GM06990 (cell line): ENCODE data around the gene KRTAP5-11.
"Not testable (repeated sequence)": the region's sequence is repeated elsewhere in the genome, so short reads cannot be mapped to it uniquely, and the experiment has no call there.

Source experiments
- DNase-seq: peaks from one replicate; pipeline ENCODE4 v3.0.0-alpha.2; 2011; ENCODE audit not compliant: insufficient read length; ENCODE audit errors: extremely low read depth
- H3K27me3 ChIP-seq: replicated peaks from 2 replicates; pipeline ENCODE4 v1.6.0; 2011; ENCODE audit warnings: low read length; ENCODE audit not compliant: control insufficient read depth, insufficient read depth
- H3K36me3 ChIP-seq: 2 replicates; pipeline ENCODE4 v1.5.1; 2011; ENCODE audit warnings: low read length; ENCODE audit not compliant: control insufficient read depth, insufficient read depth
- H3K4me3 ChIP-seq: replicated peaks from 2 replicates; pipeline ENCODE4 v1.5.1; 2011; ENCODE audit warnings: low read depth, mild to moderate bottlenecking, control low read depth, low read length
- TF ChIP-seq, protein P1 (sequence below): IDR thresholded peaks from 2 replicates; pipeline ENCODE4 v1.5.1; 2011; ENCODE audit warnings: low read length, control low read depth, mild to moderate bottlenecking, inconsistent platforms; ENCODE audit not compliant: insufficient read depth, poor library complexity, severe bottlenecking

Gene KRTAP5-11

GRCh38 chr11:71581826-71582225 lies 849 bp downstream of the KRTAP5-11 start:
- no peak for DNase-seq
- H3K4me3 ChIP-seq: no peak overlapping the region
- TF ChIP-seq, protein P1, sequence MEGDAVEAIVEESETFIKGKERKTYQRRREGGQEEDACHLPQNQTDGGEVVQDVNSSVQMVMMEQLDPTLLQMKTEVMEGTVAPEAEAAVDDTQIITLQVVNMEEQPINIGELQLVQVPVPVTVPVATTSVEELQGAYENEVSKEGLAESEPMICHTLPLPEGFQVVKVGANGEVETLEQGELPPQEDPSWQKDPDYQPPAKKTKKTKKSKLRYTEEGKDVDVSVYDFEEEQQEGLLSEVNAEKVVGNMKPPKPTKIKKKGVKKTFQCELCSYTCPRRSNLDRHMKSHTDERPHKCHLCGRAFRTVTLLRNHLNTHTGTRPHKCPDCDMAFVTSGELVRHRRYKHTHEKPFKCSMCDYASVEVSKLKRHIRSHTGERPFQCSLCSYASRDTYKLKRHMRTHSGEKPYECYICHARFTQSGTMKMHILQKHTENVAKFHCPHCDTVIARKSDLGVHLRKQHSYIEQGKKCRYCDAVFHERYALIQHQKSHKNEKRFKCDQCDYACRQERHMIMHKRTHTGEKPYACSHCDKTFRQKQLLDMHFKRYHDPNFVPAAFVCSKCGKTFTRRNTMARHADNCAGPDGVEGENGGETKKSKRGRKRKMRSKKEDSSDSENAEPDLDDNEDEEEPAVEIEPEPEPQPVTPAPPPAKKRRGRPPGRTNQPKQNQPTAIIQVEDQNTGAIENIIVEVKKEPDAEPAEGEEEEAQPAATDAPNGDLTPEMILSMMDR: no peak
- H3K27me3 ChIP-seq: no peaks in the 10 kb centered on the region
- H3K36me3 ChIP-seq: no peaks in the 10 kb centered on the region

GRCh38 chr11:71580057-71581003 lies 2.3 kb downstream of the KRTAP5-11 start:
- no peak for DNase-seq
- Histone ChIP-seq H3K4me3 (no peak overlapping the region), H3K36me3 (no peaks in the 10 kb centered on the region), H3K27me3 (no peaks in the 10 kb centered on the region)
- TF ChIP-seq, protein P1: peak; percentile 94

- DNase-seq, H3K27me3 ChIP-seq, H3K4me3 ChIP-seq, H3K36me3 ChIP-seq: not testable (repeated sequence)
These were observed 3.2 kb downstream of the KRTAP5-11 start for GRCh38 chr11:71579513-71579912.

DNA sequence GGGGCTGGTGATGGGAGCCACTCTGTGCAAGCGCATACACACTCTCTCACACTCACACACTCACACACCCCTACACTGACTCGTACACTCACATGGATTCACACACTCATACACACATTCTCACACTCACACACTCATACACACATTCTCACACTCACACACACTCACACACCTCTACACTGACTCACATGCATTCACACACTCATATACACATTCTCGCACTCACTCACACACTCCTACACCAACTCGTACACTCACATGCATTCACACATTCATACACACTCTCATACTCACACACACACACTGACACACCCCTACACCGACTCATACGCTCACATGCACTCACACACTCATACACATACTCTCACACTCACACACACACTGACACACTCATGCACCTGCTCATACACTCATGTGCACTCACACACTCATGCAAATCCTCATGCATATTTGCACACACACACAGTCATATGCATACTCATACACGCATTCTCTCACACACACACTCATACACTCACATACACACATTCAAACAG lies 5.1 kb downstream of the KRTAP5-11 start:
- Histone ChIP-seq H3K27me3 (no peaks in the 10 kb centered on the region), H3K36me3 (no peaks in the 10 kb centered on the region), H3K4me3 (no peak overlapping the region)
- no peak for DNase-seq
- TF ChIP-seq, protein P1: no peak

DNA sequence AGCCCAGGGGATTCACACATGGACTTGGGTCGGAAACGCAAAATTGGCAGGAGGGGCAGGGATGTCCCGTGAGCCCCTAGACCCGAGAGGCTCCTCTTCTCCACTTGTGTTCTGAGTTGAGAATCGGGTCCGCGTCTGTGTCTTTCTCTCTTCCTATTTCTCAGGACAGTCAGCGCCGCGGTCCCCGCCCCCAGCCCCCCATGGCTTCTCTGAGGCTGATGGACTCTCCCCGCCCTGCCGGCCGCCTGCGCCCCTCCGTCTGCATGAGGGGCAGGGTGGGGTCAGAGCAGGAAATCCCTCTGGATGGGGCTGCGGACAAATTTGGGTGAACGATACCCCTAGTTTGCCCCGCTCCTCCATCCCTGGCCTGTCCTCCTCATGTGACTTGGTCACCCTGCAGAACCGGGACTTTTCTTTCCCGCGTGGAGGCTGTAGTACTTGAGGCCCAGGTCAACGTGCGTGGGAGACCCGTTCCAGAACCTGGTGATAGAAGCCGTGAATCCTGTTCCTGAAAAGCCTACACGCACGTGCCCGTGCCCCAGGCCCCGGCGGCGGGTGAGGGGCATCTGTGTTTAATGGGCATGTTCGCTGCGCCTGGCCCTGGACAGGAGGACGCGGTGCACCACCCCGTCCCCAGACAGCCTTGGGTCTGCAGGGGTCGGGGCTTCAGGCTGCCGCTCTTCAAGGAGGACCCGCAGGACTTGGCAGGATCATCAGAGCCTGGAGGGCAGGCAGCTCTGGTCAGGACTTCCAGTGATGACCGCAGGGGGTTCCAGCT lies 5.8 kb downstream of the KRTAP5-11 start:
- not testable (repeated sequence) for H3K4me3 ChIP-seq, H3K36me3 ChIP-seq, H3K27me3 ChIP-seq, DNase-seq

DNA sequence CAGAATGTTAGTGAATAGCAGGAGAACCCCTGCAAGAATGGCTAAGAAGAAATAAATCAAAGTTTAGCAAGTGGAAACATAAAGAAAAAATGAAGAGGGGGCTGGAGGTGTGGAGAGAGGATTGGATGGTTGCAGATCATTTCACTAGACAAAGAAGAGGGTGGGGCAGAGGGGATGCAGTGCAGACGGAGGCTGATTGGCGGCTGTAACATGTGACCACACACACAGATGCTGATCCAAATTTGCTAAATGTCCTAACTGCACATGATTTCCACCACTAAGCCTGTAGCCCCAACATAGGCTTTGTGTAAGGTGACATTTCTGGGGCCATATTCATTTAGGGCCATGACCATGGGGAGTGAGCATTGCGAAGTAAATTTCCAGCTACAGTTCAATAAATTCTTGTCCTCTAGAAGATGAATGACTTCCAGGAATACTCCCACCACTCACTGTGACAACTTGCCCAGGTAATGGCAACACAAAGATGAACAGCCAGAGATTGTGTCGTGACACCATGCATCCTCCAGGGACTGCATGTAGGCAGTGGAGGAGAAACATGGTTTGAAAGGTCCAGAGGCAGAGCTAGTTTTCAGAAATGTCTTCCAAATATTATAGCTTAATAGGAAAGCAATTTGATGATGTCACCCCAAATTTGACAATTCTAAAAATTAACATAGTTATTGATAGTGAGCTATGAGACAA lies 6.8 kb downstream of the KRTAP5-11 start:
- H3K36me3 ChIP-seq: no peaks in the 10 kb centered on the region
- no peak overlapping the region for H3K4me3 ChIP-seq
- H3K27me3 ChIP-seq: no peaks in the 10 kb centered on the region
- DNase-seq: no peak
- TF ChIP-seq, protein P1: no peak
